Epithelial cell of esophagus (primary cell): ENCODE measurements around the gene SPRTN.

Source experiments
- DNase-seq: peaks from one replicate; pipeline ENCODE4 v3.0.0; 2010; ENCODE audit warnings: low read depth
- H3K4me3 ChIP-seq: 2 replicates; pipeline ENCODE4 v1.5.1; 2011; ENCODE audit warnings: mild to moderate bottlenecking, low read length, control low read depth
- TF ChIP-seq, protein P1 (sequence below): IDR thresholded peaks from 2 replicates; pipeline ENCODE4 v1.5.1; 2011; ENCODE audit warnings: low read depth, mild to moderate bottlenecking, low read length, control low read depth, inconsistent platforms; ENCODE audit not compliant: insufficient read depth; ENCODE audit errors: missing control alignments

SPRTN gene

DNA sequence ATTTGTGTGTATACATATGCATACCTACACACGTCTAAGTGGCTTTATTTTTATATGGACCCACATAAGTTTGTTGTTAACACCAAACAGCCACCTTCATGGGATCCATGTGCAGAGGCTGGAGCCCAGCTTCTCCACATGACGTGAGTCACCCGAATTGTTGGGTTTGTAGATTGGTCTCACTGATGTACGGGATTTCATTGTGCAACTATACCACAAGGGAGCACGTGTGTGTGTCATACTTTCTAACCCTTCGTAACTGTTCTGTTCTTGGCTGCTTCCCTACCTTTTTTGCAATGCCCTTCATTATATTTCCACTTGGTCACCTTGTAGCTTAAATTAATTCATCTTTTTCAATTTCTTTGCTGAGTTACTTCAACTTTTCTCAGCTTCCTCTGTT is 21.0 kb downstream of the SPRTN start:
- DNase-seq, result peak; percentile 84
- TF ChIP-seq, protein P1, sequence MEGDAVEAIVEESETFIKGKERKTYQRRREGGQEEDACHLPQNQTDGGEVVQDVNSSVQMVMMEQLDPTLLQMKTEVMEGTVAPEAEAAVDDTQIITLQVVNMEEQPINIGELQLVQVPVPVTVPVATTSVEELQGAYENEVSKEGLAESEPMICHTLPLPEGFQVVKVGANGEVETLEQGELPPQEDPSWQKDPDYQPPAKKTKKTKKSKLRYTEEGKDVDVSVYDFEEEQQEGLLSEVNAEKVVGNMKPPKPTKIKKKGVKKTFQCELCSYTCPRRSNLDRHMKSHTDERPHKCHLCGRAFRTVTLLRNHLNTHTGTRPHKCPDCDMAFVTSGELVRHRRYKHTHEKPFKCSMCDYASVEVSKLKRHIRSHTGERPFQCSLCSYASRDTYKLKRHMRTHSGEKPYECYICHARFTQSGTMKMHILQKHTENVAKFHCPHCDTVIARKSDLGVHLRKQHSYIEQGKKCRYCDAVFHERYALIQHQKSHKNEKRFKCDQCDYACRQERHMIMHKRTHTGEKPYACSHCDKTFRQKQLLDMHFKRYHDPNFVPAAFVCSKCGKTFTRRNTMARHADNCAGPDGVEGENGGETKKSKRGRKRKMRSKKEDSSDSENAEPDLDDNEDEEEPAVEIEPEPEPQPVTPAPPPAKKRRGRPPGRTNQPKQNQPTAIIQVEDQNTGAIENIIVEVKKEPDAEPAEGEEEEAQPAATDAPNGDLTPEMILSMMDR, result no peak
- no peak overlapping the region for H3K4me3 ChIP-seq

DNA sequence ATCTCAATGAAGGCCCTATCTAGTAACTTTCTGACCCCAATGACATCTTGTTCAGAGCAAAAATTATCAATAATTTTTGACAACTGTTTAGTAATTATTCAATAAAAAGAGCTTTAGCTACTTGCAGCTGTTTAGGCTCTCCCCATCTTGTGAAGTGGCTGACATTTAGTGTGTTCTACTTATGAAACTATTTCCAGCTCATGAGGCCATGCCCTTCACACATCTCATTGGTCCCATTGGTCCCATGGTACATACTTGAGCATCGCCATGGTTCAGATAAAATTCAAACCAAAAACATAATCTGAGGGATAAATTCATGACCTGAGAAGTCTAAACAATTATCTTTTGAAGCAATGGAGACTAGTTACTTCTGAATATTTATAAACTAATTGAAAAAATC is 24.2 kb downstream of the SPRTN start:
- TF ChIP-seq, protein P1, result no peak

DNA sequence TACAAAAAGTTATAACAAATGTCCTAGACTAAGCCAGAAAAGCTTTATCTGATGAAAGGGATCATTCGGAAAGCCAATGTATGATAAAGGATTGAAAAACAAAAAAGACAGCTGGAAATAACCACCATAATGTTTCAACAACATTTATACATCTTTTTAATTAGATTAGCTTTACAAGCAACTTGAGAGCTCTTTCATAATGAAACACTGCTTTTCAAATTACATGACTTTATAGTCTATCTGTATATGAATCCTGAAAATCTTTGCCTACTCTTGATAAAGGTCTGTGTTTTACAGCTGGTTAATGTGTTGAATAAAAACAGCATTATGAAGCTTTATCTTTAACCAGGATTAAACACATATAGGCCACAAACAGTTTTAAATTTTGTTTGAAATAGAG is 25.5 kb downstream of the SPRTN start:
- no peak overlapping the region for H3K4me3 ChIP-seq
- no peak for DNase-seq
- TF ChIP-seq, protein P1, result no peak

More for the DNA sequence above, 24.2 kb downstream of the SPRTN start:
- no peak overlapping the region for H3K4me3 ChIP-seq
- DNase-seq, result no peak

DNA sequence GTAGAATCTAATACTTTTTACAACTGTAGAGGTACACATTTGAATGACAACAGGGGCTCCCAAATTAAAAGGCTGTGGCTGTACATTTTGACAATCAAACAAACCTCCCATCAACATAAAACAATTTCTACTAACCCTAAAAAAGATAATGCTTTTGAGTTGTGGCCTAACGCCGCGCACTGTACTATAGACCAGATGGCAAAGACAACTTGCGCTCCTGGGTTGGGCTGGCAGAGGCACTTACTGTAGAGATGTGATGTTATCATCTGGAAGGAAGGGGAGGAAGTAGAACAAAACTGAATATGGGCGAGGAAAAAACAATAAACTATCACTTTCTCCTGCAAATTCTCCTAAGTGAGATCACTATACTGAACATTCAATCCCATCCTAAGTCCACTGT is 26.1 kb downstream of the SPRTN start:
- no peak overlapping the region for H3K4me3 ChIP-seq
- TF ChIP-seq, protein P1, result no peak

DNA sequence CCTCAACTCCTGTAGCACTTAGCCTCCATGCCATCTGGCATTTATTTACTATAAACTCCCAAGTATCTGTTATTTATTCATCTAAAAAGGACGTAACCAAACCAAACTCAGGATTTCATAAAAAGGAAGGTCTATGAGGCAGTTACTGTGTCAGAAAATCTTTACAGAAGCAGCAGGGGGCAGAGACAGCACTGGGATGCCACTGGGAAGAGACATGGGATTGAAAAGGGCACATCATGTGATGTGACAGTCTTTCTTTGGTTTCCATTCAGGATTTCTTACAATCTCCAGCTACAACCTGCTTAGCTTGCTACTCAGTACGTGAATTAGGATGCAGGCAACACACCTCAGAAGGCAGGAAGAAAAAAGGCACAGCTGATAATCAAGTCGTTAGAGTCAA is 31.2 kb downstream of the SPRTN start:
- no peak for DNase-seq
- TF ChIP-seq, protein P1, result no peak
- H3K4me3 ChIP-seq, result no peak overlapping the region

More for the DNA sequence above, 26.1 kb downstream of the SPRTN start:
- no peak for DNase-seq

DNA sequence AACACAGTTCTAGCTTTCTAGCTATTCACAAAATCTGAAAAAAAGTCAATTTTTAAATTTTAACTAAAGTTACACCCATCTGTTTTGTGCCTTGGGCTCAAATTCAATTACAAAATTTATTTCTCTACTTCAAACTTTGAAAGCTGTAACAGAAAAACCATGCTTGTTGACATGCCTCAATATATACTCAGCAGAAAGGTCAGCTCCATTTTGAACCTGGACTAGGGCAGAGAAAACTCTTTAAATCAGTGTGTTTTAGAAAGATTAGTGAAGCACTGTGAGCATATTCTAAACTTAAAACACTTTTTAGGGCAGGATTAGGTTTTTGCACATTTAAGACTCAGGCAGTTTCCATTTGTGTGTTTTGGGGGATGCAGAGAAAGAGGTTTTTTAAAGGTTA is 34.4 kb downstream of the SPRTN start:
- H3K4me3 ChIP-seq, result no peak overlapping the region
- TF ChIP-seq, protein P1, result no peak

DNA sequence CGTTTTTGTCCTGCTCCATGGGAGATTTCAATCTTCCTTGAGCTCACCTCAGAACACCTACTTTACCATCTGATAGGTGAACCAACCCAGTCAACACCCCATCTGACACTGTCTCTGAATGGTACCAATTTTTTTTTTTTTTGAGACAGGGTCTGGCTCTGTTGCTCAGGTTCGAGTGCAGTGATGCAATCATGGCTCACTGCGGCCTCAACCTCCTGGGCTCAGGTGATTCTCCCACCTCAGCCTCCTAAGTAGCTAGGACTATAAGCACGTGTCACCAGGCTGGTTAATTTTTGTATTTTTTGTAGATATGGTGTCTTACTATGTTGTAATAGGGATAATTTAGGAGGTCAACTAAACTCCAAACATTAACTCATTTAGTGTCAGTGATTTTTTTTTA is 36.3 kb downstream of the SPRTN start:
- H3K4me3 ChIP-seq, result no peak overlapping the region
- no peak for DNase-seq
- TF ChIP-seq, protein P1, result no peak

More for the DNA sequence above, 34.4 kb downstream of the SPRTN start:
- DNase-seq, result no peak
